MV-4-11 (cell line): ENCODE data around the gene ZFP91.
"Not testable (repeated sequence)": the region's sequence is repeated elsewhere in the genome, so short reads cannot be mapped to it uniquely, and the experiment has no call there.

ENCODE experiments used
- DNase-seq: peaks from one replicate; lab custom pipeline; 2025; lab: John Stamatoyannopoulos, UW

The ZFP91 gene

GRCh38 chr11:58578635-58579191 lies at the start of gene ZFP91:
ZFP91 (plus strand) TSS chr11:58579063; CDS start chr11:58579282, 219 bp downstream.
- DNase-seq = peak; percentile 97

- DNase-seq = no peak
Measured at GRCh38 chr11:58530236-58530635, 48.6 kb upstream of the ZFP91 start.

- no peak for DNase-seq
Measured at GRCh38 chr11:58531865-58532341, 47.0 kb upstream of the ZFP91 start.

- DNase-seq = no peak
Measured at GRCh38 chr11:58546841-58547240, 32.0 kb upstream of the ZFP91 start.

- no peak for DNase-seq
Measured at GRCh38 chr11:58549644-58550043, 29.2 kb upstream of the ZFP91 start.

GRCh38 chr11:58560842-58561241 lies 18.0 kb upstream of the ZFP91 start:
- no peak for DNase-seq

- DNase-seq = no peak
Measured at GRCh38 chr11:58561394-58562098, 17.3 kb upstream of the ZFP91 start.

GRCh38 chr11:58562375-58562800 lies 16.5 kb upstream of the ZFP91 start:
- no peak for DNase-seq

GRCh38 chr11:58564231-58564630 lies 14.6 kb upstream of the ZFP91 start:
- DNase-seq = peak; percentile 30

GRCh38 chr11:58567889-58568512 lies 10.9 kb upstream of the ZFP91 start:
- DNase-seq = peak; percentile 69

GRCh38 chr11:58572906-58573305 lies 6.0 kb upstream of the ZFP91 start:
- not testable (repeated sequence) for DNase-seq

- DNase-seq = peak; percentile 94
Measured at GRCh38 chr11:58573451-58574104, 5.3 kb upstream of the ZFP91 start.

GRCh38 chr11:58574881-58575280 lies 4.0 kb upstream of the ZFP91 start:
- no peak for DNase-seq

GRCh38 chr11:58575377-58576020 lies 3.4 kb upstream of the ZFP91 start, which contains the start of gene LPXN:
LPXN (minus strand) TSS chr11:58575856; CDS start chr11:58575772, 84 bp downstream.
- peak; percentile 91 for DNase-seq

GRCh38 chr11:58576887-58577471 lies 1.9 kb upstream of the ZFP91 start:
- DNase-seq = peak; percentile 40

- DNase-seq = peak; percentile 97
Measured at GRCh38 chr11:58577555-58578135, 1.2 kb upstream of the ZFP91 start.

- DNase-seq = peak; percentile 95
Measured at GRCh38 chr11:58578136-58578634, 678 bp upstream of the ZFP91 start.

GRCh38 chr11:58579192-58580129 lies 598 bp downstream of the ZFP91 start:
- DNase-seq = peak; percentile 84

GRCh38 chr11:58580311-58580710 lies 1.4 kb downstream of the ZFP91 start:
- no peak for DNase-seq

GRCh38 chr11:58582437-58582836 lies 3.6 kb downstream of the ZFP91 start:
- no peak for DNase-seq
